HG03354 (cell line): ENCODE results near the gene CHAF1A.

Source experiments
- ATAC-seq: cut with Tn5 transposase; IDR thresholded peaks from one replicate; pipeline ENCODE4 v1.9.1; 2021; ENCODE audit warnings: mild to moderate bottlenecking; ENCODE audit not compliant: unreplicated experiment, poor library complexity, severe bottlenecking

CHAF1A gene, protein sequence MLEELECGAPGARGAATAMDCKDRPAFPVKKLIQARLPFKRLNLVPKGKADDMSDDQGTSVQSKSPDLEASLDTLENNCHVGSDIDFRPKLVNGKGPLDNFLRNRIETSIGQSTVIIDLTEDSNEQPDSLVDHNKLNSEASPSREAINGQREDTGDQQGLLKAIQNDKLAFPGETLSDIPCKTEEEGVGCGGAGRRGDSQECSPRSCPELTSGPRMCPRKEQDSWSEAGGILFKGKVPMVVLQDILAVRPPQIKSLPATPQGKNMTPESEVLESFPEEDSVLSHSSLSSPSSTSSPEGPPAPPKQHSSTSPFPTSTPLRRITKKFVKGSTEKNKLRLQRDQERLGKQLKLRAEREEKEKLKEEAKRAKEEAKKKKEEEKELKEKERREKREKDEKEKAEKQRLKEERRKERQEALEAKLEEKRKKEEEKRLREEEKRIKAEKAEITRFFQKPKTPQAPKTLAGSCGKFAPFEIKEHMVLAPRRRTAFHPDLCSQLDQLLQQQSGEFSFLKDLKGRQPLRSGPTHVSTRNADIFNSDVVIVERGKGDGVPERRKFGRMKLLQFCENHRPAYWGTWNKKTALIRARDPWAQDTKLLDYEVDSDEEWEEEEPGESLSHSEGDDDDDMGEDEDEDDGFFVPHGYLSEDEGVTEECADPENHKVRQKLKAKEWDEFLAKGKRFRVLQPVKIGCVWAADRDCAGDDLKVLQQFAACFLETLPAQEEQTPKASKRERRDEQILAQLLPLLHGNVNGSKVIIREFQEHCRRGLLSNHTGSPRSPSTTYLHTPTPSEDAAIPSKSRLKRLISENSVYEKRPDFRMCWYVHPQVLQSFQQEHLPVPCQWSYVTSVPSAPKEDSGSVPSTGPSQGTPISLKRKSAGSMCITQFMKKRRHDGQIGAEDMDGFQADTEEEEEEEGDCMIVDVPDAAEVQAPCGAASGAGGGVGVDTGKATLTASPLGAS

DNA sequence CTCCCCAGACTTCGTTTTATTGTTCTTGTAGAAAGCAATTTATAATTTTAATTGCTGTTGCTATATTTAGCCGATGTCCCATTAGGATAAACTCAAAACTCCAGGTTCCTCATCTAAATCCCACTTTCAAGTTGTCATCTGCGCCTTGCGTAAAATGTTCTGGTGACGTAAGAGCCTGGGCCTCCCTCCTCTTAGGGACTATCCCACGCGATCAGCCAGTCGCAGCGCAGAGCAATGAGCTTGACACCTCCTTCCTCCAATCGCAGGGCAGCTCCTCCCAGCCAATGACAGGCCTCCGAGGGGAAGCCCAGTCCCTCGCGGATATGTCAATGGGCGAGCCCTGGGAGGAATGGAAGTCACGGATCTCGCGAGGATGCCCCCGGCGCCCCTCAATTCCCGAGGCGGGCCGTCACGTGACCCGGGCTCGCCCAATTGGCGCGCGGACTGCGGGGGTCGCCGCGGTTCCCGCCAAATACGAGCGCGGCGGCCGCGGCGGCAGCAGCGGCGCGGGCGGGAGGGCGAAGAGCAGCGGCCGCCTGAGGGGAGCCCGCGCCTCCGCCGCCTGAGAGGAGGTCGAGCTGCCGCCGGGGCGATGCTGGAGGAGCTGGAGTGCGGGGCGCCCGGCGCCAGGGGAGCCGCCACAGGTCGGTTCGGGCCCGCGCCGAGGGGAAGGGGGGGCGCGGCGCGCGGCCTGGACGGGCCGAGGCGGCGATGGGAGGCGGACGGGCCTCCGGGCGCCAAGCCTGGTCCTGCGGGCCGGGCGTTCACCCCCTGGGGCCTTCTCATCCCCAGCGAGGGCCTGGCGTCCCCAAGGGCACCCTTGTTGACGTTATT lies at the start of gene CHAF1A:
TSS of gene CHAF1A (plus strand) at position 470 of the 834 bp plus-strand sequence. CDS start at position 593, 123 bp downstream.
- peak; percentile 83 for ATAC-seq

DNA sequence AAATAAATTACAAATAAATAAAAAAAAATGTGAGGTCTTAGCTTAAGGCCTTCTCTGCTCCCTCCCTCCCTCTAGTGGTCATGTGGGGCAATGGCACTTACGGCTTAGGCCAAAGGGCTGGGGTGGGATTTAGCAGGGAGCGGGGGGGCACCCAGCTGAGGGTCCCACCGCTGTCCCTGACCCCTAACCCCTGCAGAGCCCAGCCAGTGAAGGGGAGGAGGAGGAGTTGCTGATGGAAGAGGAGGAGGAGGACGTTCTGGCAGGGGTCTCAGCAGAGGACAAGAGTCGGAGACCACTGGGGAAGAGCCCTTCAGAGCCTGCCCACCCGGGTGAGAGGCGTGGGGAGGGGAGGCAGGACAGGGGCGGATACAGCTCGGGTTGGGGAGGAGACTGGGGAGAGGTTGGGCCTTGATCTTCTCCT lies 49.7 kb upstream of the CHAF1A start:
- no peak for ATAC-seq

DNA sequence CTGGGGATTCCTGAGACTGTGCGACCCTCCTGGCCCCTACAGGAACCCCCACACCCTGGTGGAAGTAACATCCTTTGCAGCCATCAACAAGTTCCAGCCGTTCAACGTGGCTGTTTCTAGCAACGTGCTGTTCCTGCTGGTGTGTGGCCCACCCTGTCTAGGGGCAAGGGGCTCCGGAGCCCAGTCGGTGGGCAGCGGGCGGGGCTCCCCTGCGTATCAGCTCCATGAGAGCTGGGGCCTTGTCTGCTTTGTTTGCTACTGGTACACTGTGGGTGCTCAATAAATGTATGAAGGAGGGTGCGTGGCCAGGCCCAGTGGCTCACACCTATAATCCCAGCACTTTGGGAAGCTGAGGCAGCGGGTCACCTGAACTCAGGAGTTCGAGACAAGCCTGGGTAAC lies 48.2 kb upstream of the CHAF1A start:
- ATAC-seq: no peak

DNA sequence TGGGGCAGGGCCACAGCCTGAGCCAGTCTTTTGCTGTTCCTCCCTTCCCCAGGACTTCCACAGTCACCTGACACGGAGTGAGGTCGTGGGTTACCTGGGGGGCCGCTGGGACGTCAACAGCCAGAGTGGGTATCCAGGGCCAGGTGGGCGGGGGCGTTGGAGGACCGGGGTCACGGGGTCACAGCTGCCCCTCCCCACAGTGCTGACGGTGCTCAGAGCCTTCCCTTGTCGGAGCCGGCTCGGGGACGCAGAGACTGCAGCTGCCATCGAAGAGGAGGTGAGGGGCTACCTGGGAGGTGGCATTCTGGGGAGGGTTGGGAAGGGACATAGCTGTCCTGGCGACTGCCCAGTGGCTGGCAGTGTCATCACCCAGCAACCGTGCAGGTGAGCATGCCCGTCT lies 47.5 kb upstream of the CHAF1A start:
- no peak for ATAC-seq

DNA sequence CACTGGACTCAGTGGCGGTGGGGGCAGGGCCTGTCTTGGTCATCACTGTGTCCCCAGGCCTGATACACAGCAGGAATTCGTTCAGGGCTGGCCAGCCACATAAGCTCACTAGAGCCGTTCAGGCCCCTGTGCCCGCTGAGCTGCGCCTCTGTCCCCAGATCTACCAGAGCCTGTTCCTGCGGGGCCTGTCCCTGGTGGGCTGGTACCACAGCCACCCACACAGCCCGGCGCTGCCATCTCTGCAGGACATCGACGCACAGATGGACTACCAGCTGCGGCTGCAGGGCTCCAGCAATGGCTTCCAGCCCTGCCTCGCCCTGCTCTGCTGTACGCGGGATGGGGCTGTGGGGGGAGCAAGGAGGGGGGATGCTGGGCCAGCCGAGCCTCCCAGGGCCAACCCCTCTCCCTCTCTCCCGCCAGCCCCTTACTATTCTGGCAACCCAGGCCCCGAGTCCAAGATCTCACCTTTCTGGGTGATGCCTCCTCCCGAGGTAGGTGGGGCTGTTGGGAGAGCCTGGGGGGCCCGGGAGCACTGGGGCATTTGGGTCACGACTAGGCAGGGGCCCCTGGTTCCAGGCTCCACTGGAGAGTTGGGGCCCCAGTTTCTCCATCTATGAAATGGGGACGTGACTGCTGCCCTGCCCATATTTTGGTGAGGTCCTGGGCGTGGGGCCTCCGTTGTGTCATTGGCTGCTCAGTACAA lies 45.2 kb upstream of the CHAF1A start:
- ATAC-seq: no peak

DNA sequence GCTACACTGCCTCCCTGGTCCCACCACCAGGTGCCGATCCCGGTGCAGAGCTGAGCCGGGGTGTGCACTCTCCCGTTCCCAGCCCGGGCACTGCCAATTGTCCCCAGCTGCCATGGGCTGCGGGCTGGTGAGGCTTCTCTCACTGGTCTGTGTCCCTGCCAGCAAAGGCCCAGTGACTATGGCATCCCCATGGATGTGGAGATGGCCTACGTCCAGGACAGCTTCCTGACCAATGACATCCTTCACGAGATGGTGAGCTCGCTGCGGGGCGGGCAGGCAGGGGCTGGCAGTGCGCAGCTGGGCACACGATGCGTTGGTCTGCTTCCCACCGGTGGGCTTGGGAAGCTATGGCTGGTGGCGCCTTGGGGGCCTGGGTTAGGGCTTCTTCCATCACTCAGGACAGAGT lies 44.5 kb upstream of the CHAF1A start:
- no peak for ATAC-seq

DNA sequence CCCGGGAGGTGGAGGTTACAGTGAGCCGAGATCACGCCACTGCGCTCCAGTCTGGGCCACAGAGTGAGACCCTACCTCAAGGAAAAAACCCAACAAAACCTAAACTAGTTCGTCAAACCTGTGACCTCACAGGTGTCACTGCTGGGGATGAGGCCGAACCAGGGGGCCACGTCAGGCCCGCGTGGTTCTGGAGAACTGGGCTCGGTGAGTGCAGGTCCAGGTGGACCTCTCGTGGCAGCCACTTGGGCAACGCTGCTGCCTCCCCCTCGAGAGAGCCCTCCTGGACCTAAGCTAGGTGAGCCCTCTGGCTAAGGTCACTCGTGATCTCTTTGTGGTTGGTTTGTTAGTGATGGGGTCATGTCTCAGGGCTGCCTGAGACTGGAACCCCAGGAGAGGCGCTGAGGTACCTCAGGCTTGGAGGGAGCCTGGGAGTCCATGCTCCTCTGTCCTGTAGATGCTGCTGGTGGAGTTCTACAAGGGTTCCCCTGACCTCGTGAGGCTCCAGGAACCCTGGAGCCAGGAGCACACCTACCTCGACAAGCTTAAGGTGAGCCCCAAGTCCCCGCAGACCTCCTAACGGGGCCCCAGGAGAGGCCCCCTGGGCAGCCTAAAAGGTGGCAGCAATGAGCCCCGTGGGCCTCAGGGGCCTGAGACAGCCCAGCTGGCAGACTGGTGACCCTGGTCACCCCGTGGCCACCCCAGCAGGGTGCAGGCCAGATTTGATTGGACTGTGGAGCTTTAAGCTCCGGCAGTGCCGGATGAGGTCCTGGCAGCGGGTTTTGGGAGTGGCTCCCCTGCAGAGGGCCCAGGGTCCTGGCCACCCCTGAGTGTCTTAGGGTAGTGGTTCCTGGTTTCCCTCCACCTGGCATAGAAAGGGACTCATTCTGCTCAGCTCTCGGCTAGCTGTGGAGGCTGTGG lies 43.5 kb upstream of the CHAF1A start:
- no peak for ATAC-seq

DNA sequence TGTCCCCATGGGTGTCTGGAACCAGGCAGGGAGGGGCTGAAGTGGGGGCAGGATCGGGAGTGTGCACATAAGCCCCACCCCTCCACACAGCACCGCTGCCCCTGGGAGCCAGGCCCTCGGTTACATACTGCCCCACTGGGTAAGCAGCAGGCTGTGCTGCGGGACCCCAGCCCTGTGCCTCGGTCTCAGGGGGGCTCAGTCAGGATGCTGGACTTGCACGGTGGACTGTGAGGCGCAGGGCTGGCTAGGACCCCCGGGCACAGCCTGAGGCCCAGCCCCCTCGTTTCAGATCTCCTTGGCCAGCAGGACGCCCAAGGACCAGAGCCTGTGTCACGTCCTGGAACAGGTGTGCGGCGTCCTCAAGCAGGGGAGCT lies 42.8 kb upstream of the CHAF1A start:
- ATAC-seq: no peak

DNA sequence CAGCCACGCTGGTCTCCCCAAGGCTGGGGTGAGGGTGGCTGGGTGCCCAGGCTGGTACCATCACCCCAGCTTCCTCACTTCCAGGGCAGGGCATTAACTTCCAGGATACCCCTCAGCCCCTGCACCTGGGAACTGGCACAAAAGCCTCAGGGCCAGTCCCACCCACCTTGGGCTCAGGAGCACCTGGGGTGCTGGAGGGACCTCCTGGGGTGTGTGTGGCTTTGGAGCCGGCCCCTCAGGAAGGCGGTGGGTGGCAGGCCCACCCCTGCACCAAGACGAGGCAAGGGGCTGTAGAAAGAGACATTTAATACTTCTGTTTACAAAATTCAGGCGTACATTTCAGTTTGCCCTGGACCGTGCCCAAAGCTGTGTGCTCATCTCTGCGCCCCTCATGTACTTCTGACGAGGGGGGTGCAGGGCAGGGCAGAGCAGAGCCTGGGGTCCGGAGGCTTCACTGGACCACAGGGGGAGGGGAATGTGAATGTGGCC lies 42.3 kb upstream of the CHAF1A start:
- ATAC-seq: no peak

DNA sequence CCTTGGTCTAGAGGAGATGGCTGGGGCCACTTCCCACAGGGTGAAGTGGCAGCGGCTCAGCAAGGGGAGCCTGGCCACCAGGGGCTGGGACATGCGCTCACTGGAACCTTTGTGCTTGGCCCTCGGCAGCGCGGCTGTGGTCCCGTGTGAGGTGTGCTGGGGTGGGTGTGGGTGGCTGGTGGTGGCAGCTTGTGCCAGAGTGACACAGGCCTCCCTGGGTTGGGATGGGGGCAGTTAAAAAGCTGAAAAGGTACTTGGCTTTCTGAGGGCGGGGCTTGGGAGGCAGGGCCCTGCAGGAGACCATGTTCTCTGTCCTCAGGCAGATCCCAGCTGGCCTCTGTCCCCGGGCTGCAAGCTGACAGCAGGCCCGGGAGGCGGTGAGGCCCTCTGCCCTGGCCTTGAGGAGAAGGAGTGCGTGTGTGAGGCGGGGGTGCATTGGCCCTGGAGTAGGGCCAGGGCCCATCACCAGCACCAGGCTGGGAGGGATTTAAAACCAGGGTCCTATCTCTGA lies 41.7 kb upstream of the CHAF1A start:
- no peak for ATAC-seq

DNA sequence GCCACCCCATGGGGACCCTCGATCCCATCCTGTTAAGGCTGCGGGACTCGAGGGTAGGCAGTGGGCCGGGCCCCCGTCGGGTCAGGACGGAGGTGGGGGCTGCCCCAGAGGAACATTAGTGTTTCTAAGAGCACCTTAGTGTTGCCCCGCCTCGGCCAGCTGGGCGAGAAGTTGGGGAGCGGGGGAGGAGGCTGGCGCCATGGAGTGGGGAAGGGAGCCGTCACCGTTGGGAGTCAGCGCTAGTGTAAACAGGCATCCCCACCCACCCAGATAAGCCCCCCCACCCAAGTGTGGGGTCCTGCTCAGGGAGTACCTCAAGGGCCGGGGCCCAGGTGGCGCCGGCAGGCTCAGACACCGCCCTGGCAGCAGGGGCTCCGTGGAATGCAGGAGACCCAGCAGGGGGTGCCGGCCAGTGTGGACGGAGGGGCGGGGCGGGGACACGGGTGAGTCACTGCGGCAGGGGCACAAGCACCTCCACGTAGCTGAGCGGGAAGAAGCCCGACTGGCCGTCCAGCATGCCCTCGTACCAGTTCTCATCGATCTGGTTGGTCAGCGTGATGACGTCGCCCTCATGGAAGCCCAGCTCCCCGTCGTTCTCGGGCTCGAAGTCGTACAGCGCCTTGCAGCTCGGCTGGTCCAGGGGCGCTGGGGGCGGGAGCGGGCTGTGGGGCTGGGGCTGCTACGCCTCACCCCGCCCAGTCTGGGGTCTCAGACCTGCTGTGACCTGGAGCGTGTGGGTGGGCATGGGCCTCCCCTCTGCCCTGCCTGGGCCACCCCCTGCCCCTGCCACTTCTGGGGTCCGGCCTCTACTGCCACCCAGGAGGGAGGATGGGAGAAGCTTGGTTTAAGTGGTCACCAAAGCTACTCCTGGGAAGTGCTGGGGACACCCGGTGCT lies 41.0 kb upstream of the CHAF1A start:
- no peak for ATAC-seq

DNA sequence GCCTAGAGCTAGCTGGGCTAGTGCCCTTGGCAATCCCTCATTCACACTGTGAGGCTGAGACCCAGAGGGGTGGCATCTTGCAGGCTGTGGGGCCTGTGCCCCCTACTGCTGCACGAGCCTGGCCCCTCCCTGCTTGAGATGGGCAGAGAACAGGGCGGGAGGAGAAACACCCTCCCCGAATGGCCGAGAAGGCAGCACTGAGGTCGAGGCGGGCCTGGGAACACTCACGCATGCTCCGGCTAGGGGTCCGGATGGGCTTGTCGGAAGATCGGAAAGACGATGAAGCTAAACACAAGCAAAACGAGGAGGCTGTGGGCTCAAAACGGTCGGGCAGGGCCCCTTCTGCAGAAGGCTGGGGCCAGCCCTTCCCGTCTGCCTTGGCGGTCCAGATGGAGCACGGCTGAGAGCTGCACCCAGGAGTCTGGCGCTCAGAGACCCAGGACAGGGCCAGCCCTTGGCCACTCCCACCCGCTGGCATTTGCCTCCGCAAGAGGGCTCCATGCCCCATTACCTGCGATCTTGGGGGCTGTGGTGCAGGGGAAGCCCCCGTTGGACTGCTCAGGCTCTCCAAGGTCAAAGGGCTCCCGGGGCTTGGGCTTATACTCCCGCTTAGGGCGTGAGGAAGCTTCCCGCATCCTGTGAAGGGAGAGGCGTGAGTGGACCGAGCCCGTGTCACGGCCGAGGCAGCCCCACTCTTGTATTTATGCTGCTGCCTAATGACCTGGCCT lies 40.2 kb upstream of the CHAF1A start:
- ATAC-seq: no peak

DNA sequence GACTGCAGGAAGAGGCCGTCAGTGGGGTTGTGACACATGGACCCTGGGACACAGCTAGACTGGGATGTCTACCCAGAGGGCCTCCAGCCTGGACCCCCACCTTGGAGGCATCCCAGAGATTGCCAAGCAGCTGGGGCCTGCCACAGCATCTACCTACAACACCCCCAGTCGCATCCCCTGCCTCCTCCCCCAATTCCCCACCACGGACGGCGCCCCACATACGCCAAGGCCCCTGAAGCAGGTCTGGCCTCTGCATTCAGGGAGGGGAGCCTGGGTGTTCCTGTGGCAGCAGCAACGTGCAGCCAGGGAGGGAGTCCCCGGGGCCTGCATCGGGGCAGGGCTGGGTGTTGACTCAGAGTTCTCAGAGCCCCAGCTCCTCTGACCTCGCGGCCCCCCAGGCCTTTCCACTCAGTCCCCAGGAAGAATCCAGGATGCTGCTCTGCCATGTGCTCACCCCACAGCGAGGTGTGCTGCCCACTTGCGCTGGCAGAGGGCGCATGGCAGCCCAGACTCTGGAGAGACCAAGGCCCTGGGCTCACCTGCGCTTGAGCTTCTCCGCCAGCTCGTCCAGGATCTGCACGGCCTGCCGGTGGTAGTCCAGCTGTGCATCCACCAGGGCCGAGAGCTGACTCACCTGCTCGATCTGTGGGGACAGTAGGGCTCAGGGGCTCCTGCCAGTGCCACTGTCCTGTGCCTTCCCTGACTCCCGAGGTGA lies 39.5 kb upstream of the CHAF1A start:
- ATAC-seq: no peak

DNA sequence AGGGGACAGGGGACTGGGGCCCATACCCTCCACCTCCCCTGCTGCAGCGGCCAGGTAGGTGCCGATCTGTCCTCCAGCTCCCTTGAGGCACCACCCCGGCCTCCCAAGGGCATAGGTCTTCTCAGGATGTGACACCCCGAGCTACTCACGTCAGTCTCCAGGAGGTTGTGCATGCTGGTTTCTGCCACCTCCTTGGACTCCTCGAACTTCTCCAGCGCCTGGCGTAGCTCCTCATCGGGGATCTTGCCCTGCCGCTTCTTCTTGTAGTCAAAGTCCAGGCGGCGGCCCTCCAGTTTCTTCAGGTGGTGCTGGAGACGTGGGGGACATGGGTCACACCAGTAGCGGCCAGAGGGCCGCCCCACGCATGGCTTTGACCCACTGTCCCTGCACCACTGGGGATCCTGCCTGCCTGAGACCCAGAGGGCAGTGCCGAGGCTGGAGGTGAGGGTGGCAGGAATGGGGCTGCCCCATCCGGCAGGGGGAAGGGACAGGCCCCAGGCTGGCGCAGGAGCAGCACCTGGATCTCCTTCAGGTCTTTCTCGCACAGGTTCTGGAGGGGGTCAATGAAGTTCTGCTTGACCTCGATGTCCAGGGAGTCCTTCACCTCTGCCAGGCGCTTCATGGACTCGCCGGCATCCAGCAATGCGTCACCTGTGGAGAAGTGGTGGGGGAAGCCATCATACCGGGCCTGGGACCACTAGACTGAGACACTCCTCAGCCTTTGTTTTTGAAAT lies 38.7 kb upstream of the CHAF1A start:
- ATAC-seq: no peak

DNA sequence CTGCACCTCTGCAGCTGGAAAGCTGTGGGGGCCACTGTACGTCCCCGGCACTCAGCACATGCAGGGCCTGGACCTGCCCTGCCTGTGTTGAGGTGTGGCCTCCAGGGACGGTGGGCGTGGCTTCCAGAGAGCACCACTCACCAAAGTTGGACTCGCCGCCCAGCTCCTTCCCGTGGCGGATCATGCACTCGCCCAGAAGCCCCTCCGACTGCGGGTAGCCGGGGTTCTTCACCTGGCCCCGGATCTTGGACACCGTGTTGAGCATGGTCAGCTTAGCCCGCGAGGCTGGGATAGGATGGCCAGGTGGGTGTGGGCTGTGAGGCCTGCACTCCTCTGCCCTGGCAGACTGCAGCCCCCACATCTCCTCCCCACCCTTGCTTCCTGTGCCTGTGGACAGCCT lies 37.1 kb upstream of the CHAF1A start:
- no peak for ATAC-seq
